GM06990 (cell line): ENCODE results near the gene SNCAIP.
A peak's percentile ranks its signal among the peaks of the same experiment; 100 is the strongest.

Experiments used
- DNase-seq: peaks from one replicate; pipeline ENCODE4 v3.0.0-alpha.2; 2011; ENCODE audit not compliant: insufficient read length; ENCODE audit errors: extremely low read depth
- H3K27me3 ChIP-seq: replicated peaks from 2 replicates; pipeline ENCODE4 v1.6.0; 2011; ENCODE audit warnings: low read length; ENCODE audit not compliant: control insufficient read depth, insufficient read depth
- H3K36me3 ChIP-seq: 2 replicates; pipeline ENCODE4 v1.5.1; 2011; ENCODE audit warnings: low read length; ENCODE audit not compliant: control insufficient read depth, insufficient read depth
- H3K4me3 ChIP-seq: replicated peaks from 2 replicates; pipeline ENCODE4 v1.5.1; 2011; ENCODE audit warnings: low read depth, mild to moderate bottlenecking, control low read depth, low read length
- CTCF ChIP-seq: IDR thresholded peaks from 2 replicates; pipeline ENCODE4 v1.5.1; 2011; ENCODE audit warnings: low read length, control low read depth, mild to moderate bottlenecking, inconsistent platforms; ENCODE audit not compliant: insufficient read depth, poor library complexity, severe bottlenecking

SNCAIP gene

DNA sequence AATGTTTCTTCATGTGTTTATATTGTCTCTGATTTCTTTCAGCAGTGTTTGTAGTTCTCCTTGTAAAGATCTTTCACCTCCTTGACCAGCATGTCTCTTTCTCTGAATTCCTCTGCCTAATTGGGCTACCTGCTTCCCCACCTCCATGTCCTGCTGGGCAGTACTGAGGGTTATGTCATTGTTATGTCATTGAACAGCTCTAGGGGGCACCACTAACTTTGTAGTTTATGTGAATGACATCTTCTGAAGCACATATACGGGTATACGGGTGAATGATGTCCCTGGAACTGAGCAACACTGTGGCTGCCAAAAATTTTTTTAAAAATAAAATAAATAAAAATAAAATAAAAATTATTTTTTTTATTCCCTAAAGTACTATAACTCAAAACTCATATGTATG, 16.9 kb upstream of the SNCAIP start:
- no peak overlapping the region for H3K4me3 ChIP-seq
- H3K36me3 ChIP-seq = no peaks in the 10 kb centered on the region
- no peaks in the 10 kb centered on the region; the same call in 1 of the 2 replicates for H3K27me3 ChIP-seq
- TF ChIP-seq CTCF = peak; percentile 62
- DNase-seq = no peak

DNA sequence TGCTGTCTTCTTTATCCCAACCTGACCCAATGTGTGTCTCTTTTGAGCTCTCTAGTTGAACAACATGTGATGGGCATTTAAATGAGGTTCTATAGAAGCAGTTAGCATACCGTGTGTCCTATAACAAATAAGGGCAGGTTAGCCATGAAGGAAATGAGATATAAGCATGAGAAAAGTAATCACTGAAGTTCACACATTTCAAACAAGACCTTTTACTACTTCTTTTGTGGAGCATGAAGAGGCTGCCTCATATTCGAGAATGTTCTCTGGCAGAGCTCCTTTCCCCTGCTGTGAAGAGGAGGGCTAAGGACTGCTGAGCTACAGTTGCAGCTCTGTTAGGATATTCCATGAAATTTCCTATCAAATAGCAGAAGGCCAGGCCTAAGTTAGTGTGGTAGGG, 15.2 kb upstream of the SNCAIP start:
- TF ChIP-seq CTCF = no peak
- Histone ChIP-seq H3K36me3 (no peaks in the 10 kb centered on the region), H3K27me3 (no peaks in the 10 kb centered on the region), H3K4me3 (no peak overlapping the region)
- DNase-seq = no peak

DNA sequence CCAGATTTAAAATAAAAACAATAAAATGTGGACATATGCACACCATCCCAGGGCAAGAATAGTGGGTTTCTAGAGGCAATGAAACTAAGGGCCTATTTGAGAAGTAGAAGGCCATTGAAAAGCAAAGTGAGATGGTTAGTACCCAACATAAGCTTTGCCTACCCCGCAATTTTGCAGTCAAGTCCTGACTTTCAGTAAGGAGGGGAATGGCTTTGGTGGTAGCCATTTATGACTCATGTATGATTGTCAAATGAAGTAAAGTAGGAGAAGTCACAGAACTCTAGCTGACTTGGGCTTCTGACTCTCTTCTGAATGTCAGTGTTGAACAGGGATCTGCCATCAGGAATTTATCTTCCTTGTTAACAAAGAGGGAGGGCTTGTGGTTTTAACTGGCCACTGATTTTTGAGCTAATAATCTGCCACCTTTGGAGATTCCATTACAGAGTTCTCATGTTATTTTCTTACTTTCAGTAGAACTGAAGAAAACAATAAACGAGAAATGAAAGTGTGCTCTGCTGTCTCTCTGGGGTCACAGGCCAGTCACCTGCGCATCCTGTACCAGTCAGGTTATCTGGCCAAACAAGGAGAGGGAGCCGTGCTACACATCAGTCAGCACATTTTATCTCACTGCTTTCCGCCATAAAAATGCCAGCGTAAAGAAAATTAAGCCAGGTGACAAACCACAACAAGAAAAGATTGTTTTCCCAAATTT, 14.3 kb upstream of the SNCAIP start:
- no peak for TF ChIP-seq CTCF

GRCh38 chr5:122300374-122300773, 11.7 kb upstream of the SNCAIP start:
- no peak for DNase-seq
- Histone ChIP-seq H3K27me3 (no peaks in the 10 kb centered on the region), H3K36me3 (no peaks in the 10 kb centered on the region), H3K4me3 (no peak overlapping the region)
- no peak for TF ChIP-seq CTCF

More for the DNA sequence above, 14.3 kb upstream of the SNCAIP start:
- Histone ChIP-seq H3K36me3 (no peaks in the 10 kb centered on the region), H3K27me3 (no peaks in the 10 kb centered on the region), H3K4me3 (no peak overlapping the region)
- DNase-seq = peak; percentile 43

DNA sequence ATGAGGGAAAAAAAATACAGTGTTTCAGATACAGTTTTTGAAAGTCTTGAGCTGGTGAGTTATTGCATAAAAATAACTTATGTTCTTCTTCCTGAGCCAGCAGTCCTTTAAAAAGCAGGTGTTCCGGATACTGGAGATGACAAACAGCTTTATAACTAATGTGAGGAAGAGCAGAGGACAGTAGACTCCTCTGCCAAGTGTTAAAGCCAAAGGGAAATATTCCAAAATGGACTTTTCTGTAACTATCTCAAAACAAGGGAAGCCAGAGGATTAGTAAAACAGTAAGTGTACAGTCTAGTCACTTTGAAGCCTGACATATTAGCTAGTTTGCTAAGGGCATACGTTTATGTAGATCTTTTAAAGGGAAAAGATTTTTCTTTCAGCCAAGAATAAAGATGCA, 11.0 kb upstream of the SNCAIP start:
- no peaks in the 10 kb centered on the region for H3K27me3 ChIP-seq
- no peaks in the 10 kb centered on the region for H3K36me3 ChIP-seq
- H3K4me3 ChIP-seq = no peak overlapping the region
- no peak for DNase-seq
- no peak for TF ChIP-seq CTCF
